Measurements from ENCODE around the gene CFAP74.

DNA sequence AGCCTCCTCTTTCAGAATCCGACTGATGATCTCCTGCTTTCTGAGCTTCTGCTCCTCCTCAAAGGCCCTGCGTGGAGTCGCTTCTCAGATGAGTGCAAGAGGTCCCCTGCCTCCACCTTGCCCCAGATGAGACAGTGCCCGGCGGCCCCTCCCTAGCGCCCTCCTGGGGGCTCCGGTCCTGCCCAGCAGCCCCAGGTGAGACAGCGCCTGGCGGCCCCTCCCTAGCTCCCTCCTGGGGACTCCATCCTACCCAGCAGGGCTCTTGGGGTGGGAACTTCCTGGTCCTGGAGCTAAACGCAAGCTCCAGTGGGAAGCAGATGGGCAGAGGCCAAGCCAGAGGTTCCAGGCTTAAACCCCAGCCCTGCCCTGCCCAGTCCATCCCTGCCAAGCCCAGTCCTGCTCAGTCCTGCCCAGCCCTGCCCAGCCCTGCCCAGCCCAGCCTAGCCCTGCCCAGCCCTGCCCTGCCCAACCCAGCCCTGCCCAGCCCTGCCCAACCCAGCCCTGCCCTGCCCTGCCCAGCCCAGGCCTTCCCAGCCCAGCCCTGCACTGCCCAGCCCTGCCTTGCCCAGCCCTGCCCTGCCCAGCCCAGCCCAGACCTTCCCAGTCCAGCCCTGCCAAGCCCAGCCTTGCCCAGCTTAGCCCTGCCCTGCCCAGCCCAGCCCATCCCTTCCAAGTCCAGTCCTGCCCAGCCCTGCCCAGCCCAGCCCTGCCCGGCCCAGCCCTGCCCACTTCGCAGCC, 34.6 kb downstream of the CFAP74 start:
- TF ChIP-seq, protein P1, sequence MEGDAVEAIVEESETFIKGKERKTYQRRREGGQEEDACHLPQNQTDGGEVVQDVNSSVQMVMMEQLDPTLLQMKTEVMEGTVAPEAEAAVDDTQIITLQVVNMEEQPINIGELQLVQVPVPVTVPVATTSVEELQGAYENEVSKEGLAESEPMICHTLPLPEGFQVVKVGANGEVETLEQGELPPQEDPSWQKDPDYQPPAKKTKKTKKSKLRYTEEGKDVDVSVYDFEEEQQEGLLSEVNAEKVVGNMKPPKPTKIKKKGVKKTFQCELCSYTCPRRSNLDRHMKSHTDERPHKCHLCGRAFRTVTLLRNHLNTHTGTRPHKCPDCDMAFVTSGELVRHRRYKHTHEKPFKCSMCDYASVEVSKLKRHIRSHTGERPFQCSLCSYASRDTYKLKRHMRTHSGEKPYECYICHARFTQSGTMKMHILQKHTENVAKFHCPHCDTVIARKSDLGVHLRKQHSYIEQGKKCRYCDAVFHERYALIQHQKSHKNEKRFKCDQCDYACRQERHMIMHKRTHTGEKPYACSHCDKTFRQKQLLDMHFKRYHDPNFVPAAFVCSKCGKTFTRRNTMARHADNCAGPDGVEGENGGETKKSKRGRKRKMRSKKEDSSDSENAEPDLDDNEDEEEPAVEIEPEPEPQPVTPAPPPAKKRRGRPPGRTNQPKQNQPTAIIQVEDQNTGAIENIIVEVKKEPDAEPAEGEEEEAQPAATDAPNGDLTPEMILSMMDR (conservative IDR thresholded peaks at IDR 0.05; ENCODE audit: low read depth, low read length), result no peak
- TF ChIP-seq EZH2 (IDR thresholded peaks at IDR 0.05; ENCODE audit: borderline replicate concordance, low read depth, low read length, poor library complexity, severe bottlenecking), result no peak
